Activated CD4-positive, alpha-beta T cell treated with anti-CD3 and anti-CD28 coated beads for 36 hours (primary cell): ENCODE measurements around the gene NAV2. TPM values are rescaled to one million over a fixed set of nuclear protein-coding genes. Genes with fewer than 3 reads are reported as not detected.

Experiments used
- ATAC-seq: fragments of 200-7000 bp; cut with Tn5 transposase; one replicate; pipeline ENCODE4 v1.10.0; 2021; ENCODE audit warnings: mild to moderate bottlenecking, moderate library complexity
- CTCF ChIA-PET: fragments of 350-600 bp; sonication (Branson Sonifier 250); formaldehyde crosslinking; loops from one replicate; lab custom pipeline; 2021; ENCODE audit warnings: antibody characterized with exemption; lab: Charles Lee
- POLR2A ChIA-PET: fragments of 350-600 bp; sonication (Branson Sonifier 250); formaldehyde crosslinking; loops from one replicate; lab custom pipeline; 2021; ENCODE audit warnings: antibody characterized with exemption, inconsistent platforms; lab: Charles Lee
- DNase-seq: peaks from one replicate; pipeline ENCODE4 v3.0.0-alpha.2; 2020
- H3K27ac Mint-ChIP-seq: one replicate; pipeline ENCODE4 v1.8.0; 2021; ENCODE audit warnings: mixed read lengths
- H3K27me3 Mint-ChIP-seq: one replicate; pipeline ENCODE4 v1.8.0; 2021; ENCODE audit warnings: mixed read lengths
- H3K36me3 Mint-ChIP-seq: one replicate; pipeline ENCODE4 v1.8.0; 2021; ENCODE audit warnings: low read depth, mixed read lengths
- H3K4me1 Mint-ChIP-seq: one replicate; pipeline ENCODE4 v1.8.0; 2021; ENCODE audit warnings: mixed read lengths
- H3K4me3 Mint-ChIP-seq: one replicate; pipeline ENCODE4 v1.8.0; 2021; ENCODE audit warnings: mild to moderate bottlenecking, moderate library complexity, mixed read lengths
- H3K9me3 Mint-ChIP-seq: one replicate; pipeline ENCODE4 v1.8.0; 2021; ENCODE audit warnings: low read depth, mixed read lengths
- intact Hi-C, 2 experiments: fragments of 100-400 bp; cut with DNase I in 1 of 2; cut with micrococcal nuclease in 1 of 2; formaldehyde crosslinking; loops; one replicate each; pipeline versions ENCODE4 v1.14.2 to v1.15.1; 2022 to 2024; cut with DNase I, micrococcal nuclease
- total RNA-seq, 2 experiments: library from RNA; stranded (reverse); gene quantifications; one replicate each; pipeline ENCODE4 v1.2.3, GENCODE V29; 2021

Gene NAV2
- total RNA-seq, 2 experiments from 2014 or later = 0.54 to 0.55 TPM

- ATAC-seq (no peak), DNase-seq (no peak)
- H3K27me3 Mint-ChIP-seq = peaks cover 6% of the 10 kb centered on the region
- H3K4me1 Mint-ChIP-seq = no peaks in the 10 kb centered on the region
- H3K4me3 Mint-ChIP-seq = no peak overlapping the region
- no peaks in the 10 kb centered on the region for H3K36me3 Mint-ChIP-seq
- H3K9me3 Mint-ChIP-seq = no peaks in the 10 kb centered on the region
- CTCF ChIA-PET = no interaction called here
- intact Hi-C loops = no loop called here
- no peak overlapping the region for H3K27ac Mint-ChIP-seq
- POLR2A ChIA-PET = no interaction called here
Observed at GRCh38 chr11:19756675-19757475, 44.2 kb downstream of the NAV2 start.

- CTCF ChIA-PET = interaction anchor here (0.7 kb wide), 1 partner anchor 286 kb away, joined by 3 read pairs; no protein-coding TSS in a partner anchor
- ATAC-seq (no peak), DNase-seq (no peak)
- intact Hi-C loops = no loop called here
- H3K36me3 Mint-ChIP-seq = no peaks in the 10 kb centered on the region
- H3K4me1 Mint-ChIP-seq = no peaks in the 10 kb centered on the region
- POLR2A ChIA-PET = no interaction called here
- H3K9me3 Mint-ChIP-seq = no peaks in the 10 kb centered on the region
- H3K4me3 Mint-ChIP-seq = no peak overlapping the region
- no peak overlapping the region for H3K27ac Mint-ChIP-seq
- H3K27me3 Mint-ChIP-seq = peaks cover 14% of the 10 kb centered on the region
Observed at GRCh38 chr11:19759389-19759788, 46.8 kb downstream of the NAV2 start.

- ATAC-seq (no peak), DNase-seq (no peak)
- CTCF ChIA-PET = no interaction called here
- H3K9me3 Mint-ChIP-seq = no peaks in the 10 kb centered on the region
- H3K27me3 Mint-ChIP-seq = peaks cover 20% of the 10 kb centered on the region
- no peak overlapping the region for H3K4me3 Mint-ChIP-seq
- no peaks in the 10 kb centered on the region for H3K4me1 Mint-ChIP-seq
- no peak overlapping the region for H3K27ac Mint-ChIP-seq
- intact Hi-C loops = no loop called here
- H3K36me3 Mint-ChIP-seq = no peaks in the 10 kb centered on the region
- POLR2A ChIA-PET = no interaction called here
Observed at GRCh38 chr11:19762266-19762665, 49.6 kb downstream of the NAV2 start.

- Mint-ChIP-seq H3K4me1 (no peaks in the 10 kb centered on the region), H3K4me3 (no peak overlapping the region), H3K27ac (no peak overlapping the region), H3K27me3 (peaks cover 22% of the 10 kb centered on the region), H3K9me3 (no peaks in the 10 kb centered on the region), H3K36me3 (no peaks in the 10 kb centered on the region)
- intact Hi-C loops = no loop called here
- POLR2A ChIA-PET = no interaction called here
- CTCF ChIA-PET = no interaction called here
- DNase-seq = no peak
- no peak for ATAC-seq
Observed at GRCh38 chr11:19763330-19763729, 50.7 kb downstream of the NAV2 start.

- H3K4me1 Mint-ChIP-seq = no peaks in the 10 kb centered on the region
- CTCF ChIA-PET = interaction anchor here (1.1 kb wide), 1 partner anchor 124 kb away, joined by 3 read pairs; no protein-coding TSS in a partner anchor
- DNase-seq = no peak
Observed at GRCh38 chr11:19766206-19766605, 53.6 kb downstream of the NAV2 start.

GRCh38 chr11:19766810-19767209 is 54.2 kb downstream of the NAV2 start:
- H3K27ac Mint-ChIP-seq = no peak overlapping the region
- intact Hi-C loops = no loop called here
- H3K4me1 Mint-ChIP-seq = no peaks in the 10 kb centered on the region
- ATAC-seq (no peak), DNase-seq (no peak)
- H3K9me3 Mint-ChIP-seq = no peaks in the 10 kb centered on the region
- ChIA-PET CTCF (interaction anchor here (1.1 kb wide), 1 partner anchor 123 kb away, joined by 3 read pairs; no protein-coding TSS in a partner anchor), POLR2A (no interaction called here)
- H3K27me3 Mint-ChIP-seq = peaks cover 26% of the 10 kb centered on the region
- no peaks in the 10 kb centered on the region for H3K36me3 Mint-ChIP-seq
- no peak overlapping the region for H3K4me3 Mint-ChIP-seq

More at GRCh38 chr11:19766206-19766605, 53.6 kb downstream of the NAV2 start:
- Mint-ChIP-seq H3K27me3 (peaks cover 26% of the 10 kb centered on the region), H3K36me3 (no peaks in the 10 kb centered on the region), H3K9me3 (no peaks in the 10 kb centered on the region), H3K4me3 (no peak overlapping the region), H3K27ac (no peak overlapping the region)
- no peak for ATAC-seq
- POLR2A ChIA-PET = no interaction called here
- intact Hi-C loops = no loop called here

- H3K27me3 Mint-ChIP-seq = peaks cover 23% of the 10 kb centered on the region
- no peaks in the 10 kb centered on the region for H3K4me1 Mint-ChIP-seq
- no peaks in the 10 kb centered on the region for H3K9me3 Mint-ChIP-seq
- no peaks in the 10 kb centered on the region for H3K36me3 Mint-ChIP-seq
- no peak overlapping the region for H3K4me3 Mint-ChIP-seq
- ChIA-PET POLR2A (no interaction called here), CTCF (no interaction called here)
- no peak for ATAC-seq
- no peak for DNase-seq
- no peak overlapping the region for H3K27ac Mint-ChIP-seq
- intact Hi-C loops = no loop called here
Observed at GRCh38 chr11:19767627-19768151, 55.1 kb downstream of the NAV2 start.

- peaks cover 24% of the 10 kb centered on the region for H3K27me3 Mint-ChIP-seq
- H3K27ac Mint-ChIP-seq = no peak overlapping the region
- ChIA-PET POLR2A (no interaction called here), CTCF (interaction anchor here (0.8 kb wide), 1 partner anchor 205 kb away, joined by 3 read pairs; no protein-coding TSS in a partner anchor)
- DNase-seq (no peak), ATAC-seq (no peak)
- H3K4me3 Mint-ChIP-seq = no peak overlapping the region
- H3K9me3 Mint-ChIP-seq = no peaks in the 10 kb centered on the region
- H3K4me1 Mint-ChIP-seq = no peaks in the 10 kb centered on the region
- H3K36me3 Mint-ChIP-seq = no peaks in the 10 kb centered on the region
- intact Hi-C loops = no loop called here
Observed at GRCh38 chr11:19768197-19768596, 55.6 kb downstream of the NAV2 start.

GRCh38 chr11:19768815-19769214 is 56.2 kb downstream of the NAV2 start:
- no peaks in the 10 kb centered on the region for H3K36me3 Mint-ChIP-seq
- H3K27ac Mint-ChIP-seq = no peak overlapping the region
- peaks cover 24% of the 10 kb centered on the region for H3K27me3 Mint-ChIP-seq
- POLR2A ChIA-PET = no interaction called here
- H3K4me3 Mint-ChIP-seq = no peak overlapping the region
- CTCF ChIA-PET = interaction anchor here (0.8 kb wide), 1 partner anchor 205 kb away, joined by 3 read pairs; no protein-coding TSS in a partner anchor
- no peaks in the 10 kb centered on the region for H3K4me1 Mint-ChIP-seq
- intact Hi-C loops = no loop called here
- no peak for DNase-seq
- no peaks in the 10 kb centered on the region for H3K9me3 Mint-ChIP-seq
- ATAC-seq = no peak

- H3K27ac Mint-ChIP-seq = no peak overlapping the region
- DNase-seq = no peak
- no peak for ATAC-seq
- no peaks in the 10 kb centered on the region for H3K36me3 Mint-ChIP-seq
- POLR2A ChIA-PET = interaction anchor here (0.7 kb wide), 1 partner anchor 46 kb away, joined by 11 read pairs; no protein-coding TSS in a partner anchor
- intact Hi-C loops = no loop called here
- H3K9me3 Mint-ChIP-seq = no peaks in the 10 kb centered on the region
- H3K4me1 Mint-ChIP-seq = no peaks in the 10 kb centered on the region
- peaks cover 29% of the 10 kb centered on the region for H3K27me3 Mint-ChIP-seq
- CTCF ChIA-PET = no interaction called here
- H3K4me3 Mint-ChIP-seq = no peak overlapping the region
Observed at GRCh38 chr11:19769820-19770219, 57.2 kb downstream of the NAV2 start.

- H3K36me3 Mint-ChIP-seq = no peaks in the 10 kb centered on the region
- CTCF ChIA-PET = no interaction called here
Observed at GRCh38 chr11:19770277-19770676, 57.6 kb downstream of the NAV2 start.

GRCh38 chr11:19771463-19771862 is 58.8 kb downstream of the NAV2 start:
- no peaks in the 10 kb centered on the region for H3K9me3 Mint-ChIP-seq
- H3K4me3 Mint-ChIP-seq = no peak overlapping the region
- H3K27ac Mint-ChIP-seq = no peak overlapping the region
- H3K36me3 Mint-ChIP-seq = no peaks in the 10 kb centered on the region
- intact Hi-C loops = no loop called here
- no peak for DNase-seq
- ChIA-PET POLR2A (no interaction called here), CTCF (no interaction called here)
- ATAC-seq = no peak
- H3K27me3 Mint-ChIP-seq = peaks cover 32% of the 10 kb centered on the region
- H3K4me1 Mint-ChIP-seq = no peaks in the 10 kb centered on the region

More at GRCh38 chr11:19770277-19770676, 57.6 kb downstream of the NAV2 start:
- Mint-ChIP-seq H3K9me3 (no peaks in the 10 kb centered on the region), H3K4me3 (no peak overlapping the region), H3K27me3 (peaks cover 30% of the 10 kb centered on the region), H3K27ac (no peak overlapping the region), H3K4me1 (no peaks in the 10 kb centered on the region)
- ATAC-seq = no peak
- POLR2A ChIA-PET = interaction anchor here (0.7 kb wide), 1 partner anchor 46 kb away, joined by 11 read pairs; no protein-coding TSS in a partner anchor
- DNase-seq = no peak
- intact Hi-C loops = no loop called here
